NCI-H82 treated with DMSO at 0.1 percent for 48 hours (cell line): ENCODE results near the gene FAM83E.
A peak's percentile ranks its signal among the peaks of the same experiment; 100 is the strongest.

Experiments used
- DNase-seq: peaks from one replicate; lab custom pipeline; 2025; ENCODE audit not compliant: unreplicated experiment; lab: John Stamatoyannopoulos, UW

FAM83E gene

GRCh38 chr19:48613024-48613851, 1.6 kb downstream of the FAM83E start:
- DNase-seq: no peak

DNA sequence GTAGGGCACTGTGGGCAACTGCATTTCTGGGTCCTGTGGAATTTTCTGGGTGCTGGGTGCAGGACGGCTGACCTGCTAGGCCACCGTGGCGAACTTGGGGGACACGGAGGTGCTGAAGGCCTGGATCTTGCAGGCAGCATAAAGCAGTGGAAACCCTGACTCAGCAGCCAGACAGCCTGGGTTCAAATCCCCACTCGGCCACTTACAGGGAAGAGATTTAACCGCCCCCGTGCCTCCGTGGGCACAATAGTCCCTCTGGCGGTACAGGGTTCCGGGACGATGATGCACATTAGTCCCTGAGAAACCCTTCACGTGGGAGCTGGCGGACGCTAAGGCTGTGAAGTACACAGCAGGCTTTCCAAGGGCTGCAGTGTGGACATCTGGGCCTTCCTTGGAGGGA, 3.0 kb downstream of the FAM83E start:
- DNase-seq: no peak

GRCh38 chr19:48609571-48610108, 5.2 kb downstream of the FAM83E start:
- DNase-seq: no peak

DNA sequence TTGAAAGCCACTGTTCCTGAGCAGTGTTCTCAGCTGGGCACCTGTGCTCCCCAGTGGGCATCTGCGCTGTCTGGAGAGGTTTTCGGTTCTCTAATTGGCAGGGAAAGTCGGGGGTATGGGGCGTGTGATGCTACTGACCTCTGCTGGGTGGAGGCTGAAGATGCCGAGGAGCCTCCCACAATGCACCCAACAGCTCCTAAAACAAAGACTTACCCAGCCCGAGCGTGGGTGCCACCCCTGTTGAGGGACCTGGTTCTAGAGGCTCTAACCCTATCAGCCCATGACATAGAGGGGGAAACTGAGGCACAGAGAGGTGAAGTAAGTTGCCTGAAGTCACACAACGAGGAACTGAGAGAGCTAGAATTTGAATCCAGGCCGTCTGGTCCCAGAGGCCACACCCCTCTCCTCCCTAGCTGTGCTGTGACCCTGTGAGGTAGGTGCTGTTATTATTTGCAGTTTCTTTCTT, 6.0 kb downstream of the FAM83E start:
- DNase-seq: peak; percentile 14

DNA sequence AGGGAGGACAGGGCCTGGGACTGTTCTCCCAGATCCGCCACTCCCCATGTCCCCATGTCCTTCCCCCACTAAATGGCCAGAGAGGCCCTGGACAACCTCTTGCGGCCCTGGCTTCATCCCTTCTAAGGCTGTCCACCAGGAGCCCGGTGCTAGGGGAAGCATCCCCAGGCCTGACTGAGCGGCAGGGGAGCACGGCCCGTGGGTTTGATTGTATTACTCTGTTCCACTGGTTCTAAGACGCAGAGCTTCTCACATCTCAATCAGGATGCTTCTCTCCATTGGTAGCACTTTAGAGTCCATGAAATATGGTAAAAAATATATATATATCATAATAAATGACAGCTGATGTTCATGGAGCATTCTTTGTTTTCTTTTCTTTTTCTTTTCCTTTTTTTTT, 7.5 kb downstream of the FAM83E start:
- DNase-seq: no peak

- no peak for DNase-seq
Observed at GRCh38 chr19:48606463-48607358, 8.2 kb downstream of the FAM83E start, which contains the start of gene SPACA4. TSS of gene SPACA4 (plus strand) at chr19:48606742. CDS start at chr19:48606979, 237 bp downstream.

DNA sequence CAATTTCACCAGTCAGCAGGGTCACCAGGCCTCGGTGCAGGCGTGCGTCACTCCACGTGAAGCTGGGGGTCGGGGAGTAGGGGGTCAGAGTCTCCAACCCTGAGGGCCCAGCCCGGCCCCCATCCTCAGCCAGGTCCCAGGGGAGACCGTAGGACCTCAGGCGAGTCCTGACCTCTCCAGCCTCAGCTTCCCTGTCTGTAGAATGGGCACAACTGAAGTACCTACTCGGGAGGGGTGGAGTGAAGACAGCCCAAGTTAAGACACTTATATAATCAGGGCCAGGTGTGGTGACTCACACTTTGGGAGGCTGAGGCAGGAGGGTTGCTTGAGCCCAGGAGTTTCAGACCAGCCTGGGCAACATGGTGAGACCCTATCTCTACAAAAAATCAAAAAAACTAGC, 11.0 kb downstream of the FAM83E start:
- DNase-seq: no peak

GRCh38 chr19:48603449-48603848, 11.4 kb downstream of the FAM83E start:
- no peak for DNase-seq

- DNase-seq: no peak
Observed at GRCh38 chr19:48603001-48603400, 11.9 kb downstream of the FAM83E start.

DNA sequence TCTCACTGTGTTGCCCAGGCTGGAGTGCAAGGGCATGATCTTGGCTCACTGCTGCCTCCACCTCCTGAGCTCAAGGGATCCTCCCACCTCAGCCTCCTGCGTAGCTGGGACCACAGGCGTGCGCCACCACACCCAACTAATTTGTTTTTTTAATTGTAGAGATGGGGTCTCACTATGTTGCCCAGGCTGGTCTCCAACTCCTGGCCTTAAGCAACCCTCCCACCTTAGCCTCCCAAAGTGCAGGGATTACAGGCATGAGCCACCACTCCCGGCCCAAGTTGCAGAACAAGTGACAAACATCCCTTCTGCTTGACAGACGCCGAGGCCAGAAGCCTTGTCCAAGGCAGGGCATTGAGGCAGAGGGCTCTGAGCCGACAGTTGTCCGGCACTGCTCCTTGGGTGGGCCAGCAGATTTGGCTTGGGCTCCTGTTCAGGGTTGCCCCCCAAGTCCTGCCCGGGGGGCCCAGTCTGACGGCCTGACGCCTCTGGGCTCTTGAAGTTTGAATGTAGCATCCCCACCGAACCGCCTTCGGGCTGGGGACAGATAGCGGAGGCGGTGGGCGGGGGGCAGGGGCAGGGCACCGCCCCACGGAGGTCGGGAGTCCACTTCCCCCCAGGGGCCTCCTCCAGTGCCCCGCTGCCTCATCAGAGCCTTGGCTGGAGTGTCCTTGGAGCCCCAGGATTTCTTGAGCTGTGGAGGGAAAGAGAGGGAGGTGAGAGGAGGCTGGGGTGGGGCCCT, 14.0 kb downstream of the FAM83E start:
- DNase-seq: no peak

GRCh38 chr19:48598996-48599700, 15.7 kb downstream of the FAM83E start:
- DNase-seq: no peak

DNA sequence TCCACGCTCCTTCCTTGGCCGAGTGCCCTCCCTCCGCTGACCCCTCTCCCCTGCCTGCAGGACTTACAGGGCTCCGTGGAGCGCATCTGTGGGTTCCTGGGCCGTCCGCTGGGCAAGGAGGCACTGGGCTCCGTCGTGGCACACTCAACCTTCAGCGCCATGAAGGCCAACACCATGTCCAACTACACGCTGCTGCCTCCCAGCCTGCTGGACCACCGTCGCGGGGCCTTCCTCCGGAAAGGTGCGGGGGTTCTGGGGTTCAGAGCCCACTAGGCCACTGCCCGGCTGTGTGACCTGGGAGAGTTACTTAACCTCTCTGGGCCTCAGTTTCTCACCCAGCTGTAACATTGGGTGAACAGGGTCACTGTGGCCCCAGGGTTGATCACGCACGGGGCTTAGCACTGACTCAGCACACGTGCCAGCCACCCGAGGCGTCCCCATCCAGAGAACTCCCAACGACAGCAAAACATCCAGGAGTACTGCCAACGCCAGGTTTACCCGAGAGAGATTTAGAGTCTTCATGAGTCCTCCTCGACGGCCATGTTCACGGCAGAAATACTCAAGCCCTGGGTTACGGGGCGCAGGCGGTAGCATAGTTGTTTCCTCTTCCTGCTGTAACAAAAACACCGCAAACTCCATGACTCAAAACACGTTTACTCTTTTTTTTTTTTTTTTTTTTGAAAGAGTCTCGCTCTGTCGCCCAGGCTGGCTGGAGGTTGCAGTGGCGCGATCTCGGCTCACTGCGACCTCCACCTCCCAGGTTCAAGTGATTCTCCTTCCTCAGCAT, 18.0 kb downstream of the FAM83E start:
- DNase-seq: no peak

- DNase-seq: no peak
Observed at GRCh38 chr19:48596237-48596636, 18.6 kb downstream of the FAM83E start.

GRCh38 chr19:48595833-48596232, 19.0 kb downstream of the FAM83E start:
- DNase-seq: no peak

DNA sequence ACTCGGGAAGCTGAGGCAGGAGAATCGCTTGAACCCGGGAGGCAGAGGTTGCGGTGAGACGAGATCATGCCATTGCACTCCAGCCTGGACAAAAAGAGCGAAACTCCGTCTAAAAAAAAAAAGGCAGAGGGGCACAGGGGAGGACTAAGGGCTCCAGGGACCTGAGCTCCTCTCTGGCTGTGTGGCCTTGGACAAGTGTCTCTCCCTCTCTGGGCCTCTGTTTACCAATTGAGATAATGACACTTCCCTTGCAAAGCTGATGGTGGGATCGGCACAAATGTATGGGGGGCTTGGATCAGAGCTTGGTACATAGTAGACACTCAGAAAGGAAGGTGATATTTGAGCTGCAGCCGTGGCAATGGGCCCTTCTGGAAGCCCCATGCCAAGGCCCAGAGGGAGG, 19.7 kb downstream of the FAM83E start:
- DNase-seq: no peak

GRCh38 chr19:48591021-48591420, 23.9 kb downstream of the FAM83E start:
- DNase-seq: no peak

DNA sequence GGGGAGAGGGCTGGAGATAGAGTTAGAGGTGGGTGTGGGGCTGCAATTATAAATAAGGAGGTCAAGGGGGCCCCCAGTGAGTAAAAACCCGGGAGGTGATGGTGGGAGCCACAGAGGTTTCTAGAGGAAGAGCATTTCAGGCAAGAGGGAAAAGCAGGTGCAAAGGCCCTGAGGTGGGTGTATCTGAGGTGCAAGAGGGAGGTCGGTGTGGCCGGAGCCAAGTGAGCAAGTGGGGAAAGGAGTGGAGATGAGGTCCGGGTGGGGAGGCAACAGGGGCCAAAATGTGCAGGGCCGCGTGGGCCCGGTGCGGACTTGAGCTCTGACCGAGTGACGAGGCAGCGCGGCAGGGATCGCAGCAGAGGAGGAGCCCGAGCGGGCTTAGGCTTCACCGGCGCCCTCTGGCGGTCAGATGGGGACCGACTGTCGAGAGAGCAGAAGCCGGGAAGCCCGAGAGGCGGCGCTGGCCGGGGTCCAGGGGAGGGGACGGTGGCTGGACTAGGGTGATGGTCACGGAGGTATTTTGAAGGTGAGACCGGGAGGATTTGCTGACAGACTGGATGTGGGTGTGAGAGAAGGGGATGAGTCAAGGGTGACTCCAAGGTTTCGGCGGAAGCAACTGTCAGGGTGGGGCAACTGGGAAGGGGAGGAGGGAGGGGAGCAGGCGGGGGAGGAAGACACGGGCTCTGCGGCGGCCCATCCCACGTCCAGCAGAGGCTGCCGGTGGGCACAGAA, 26.0 kb downstream of the FAM83E start:
- peak; percentile 66 for DNase-seq

DNA sequence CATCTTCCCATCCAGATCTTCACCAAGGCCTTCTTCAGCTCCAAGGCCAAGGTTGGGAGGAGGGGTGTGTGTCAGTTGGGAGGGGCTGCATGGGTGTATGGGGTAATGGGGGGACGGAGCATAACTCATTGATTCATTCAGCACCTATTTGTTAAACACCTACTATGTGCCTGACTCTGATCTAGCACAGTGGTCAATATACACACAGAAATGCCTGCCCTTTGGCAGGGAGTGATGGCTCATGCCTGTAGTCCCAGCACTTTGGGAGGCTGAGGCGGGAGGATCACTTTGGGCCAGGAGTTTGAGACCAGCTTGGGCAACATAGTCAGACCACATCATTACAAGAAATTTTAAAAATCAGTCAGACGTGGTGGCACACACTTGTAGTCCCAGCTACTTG, 27.5 kb downstream of the FAM83E start:
- no peak for DNase-seq

GRCh38 chr19:48582168-48582567, 32.7 kb downstream of the FAM83E start:
- DNase-seq: no peak
